ENCODE data around the gene ATP8A2. TPM values are rescaled to one million over a fixed set of nuclear protein-coding genes. Genes with fewer than 3 reads are reported as not detected.

Gene ATP8A2
- total RNA-seq, 1 experiment from 2014 or later, result not detected

DNA sequence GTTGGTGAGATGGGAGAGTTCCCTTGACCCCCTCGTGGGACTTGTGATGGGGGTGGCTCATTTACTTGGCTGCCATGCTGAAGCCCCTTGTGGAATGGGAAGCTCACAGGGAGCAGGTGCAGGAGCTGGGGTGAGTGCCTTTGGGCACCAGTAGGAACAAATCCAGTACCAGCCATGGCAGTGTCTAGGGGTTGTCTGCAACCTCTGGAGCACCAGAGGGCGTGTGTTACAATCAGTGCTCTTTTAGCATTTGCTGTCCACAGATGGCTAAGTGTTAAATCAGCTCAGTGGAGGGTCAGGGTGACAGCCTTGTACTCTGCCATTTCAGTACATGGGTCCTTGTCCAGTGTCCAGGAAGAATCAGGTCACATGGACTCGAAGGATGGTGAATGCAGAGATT is 75.6 kb downstream of the ATP8A2 start:
- no peaks in the 10 kb centered on the region for H3K9me3 ChIP-seq (ENCODE audit: insufficient read depth, low read depth)
- POLR2A ChIA-PET (ENCODE audit: unreplicated experiment), result no interaction called here
- no peaks in the 10 kb centered on the region for H3K79me2 ChIP-seq (ENCODE audit: low read depth)
- no peak for DNase-seq
- H3K4me3 ChIP-seq, result no peak overlapping the region
- H3K9me2 ChIP-seq (ENCODE audit: insufficient read depth), result no peaks in the 10 kb centered on the region
- H3K36me3 ChIP-seq (ENCODE audit: low read depth), result no peaks in the 10 kb centered on the region
- intact Hi-C loops (cut with micrococcal nuclease; ENCODE audit: unreplicated experiment), result no loop called here
- no peak overlapping the region for H2AFZ ChIP-seq
- TF ChIP-seq, protein P1, sequence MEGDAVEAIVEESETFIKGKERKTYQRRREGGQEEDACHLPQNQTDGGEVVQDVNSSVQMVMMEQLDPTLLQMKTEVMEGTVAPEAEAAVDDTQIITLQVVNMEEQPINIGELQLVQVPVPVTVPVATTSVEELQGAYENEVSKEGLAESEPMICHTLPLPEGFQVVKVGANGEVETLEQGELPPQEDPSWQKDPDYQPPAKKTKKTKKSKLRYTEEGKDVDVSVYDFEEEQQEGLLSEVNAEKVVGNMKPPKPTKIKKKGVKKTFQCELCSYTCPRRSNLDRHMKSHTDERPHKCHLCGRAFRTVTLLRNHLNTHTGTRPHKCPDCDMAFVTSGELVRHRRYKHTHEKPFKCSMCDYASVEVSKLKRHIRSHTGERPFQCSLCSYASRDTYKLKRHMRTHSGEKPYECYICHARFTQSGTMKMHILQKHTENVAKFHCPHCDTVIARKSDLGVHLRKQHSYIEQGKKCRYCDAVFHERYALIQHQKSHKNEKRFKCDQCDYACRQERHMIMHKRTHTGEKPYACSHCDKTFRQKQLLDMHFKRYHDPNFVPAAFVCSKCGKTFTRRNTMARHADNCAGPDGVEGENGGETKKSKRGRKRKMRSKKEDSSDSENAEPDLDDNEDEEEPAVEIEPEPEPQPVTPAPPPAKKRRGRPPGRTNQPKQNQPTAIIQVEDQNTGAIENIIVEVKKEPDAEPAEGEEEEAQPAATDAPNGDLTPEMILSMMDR (conservative IDR thresholded peaks at IDR 0.05), result no peak
- no peak for TF ChIP-seq EZH2 (IDR thresholded peaks at IDR 0.05; ENCODE audit: low read depth)
- H4K20me1 ChIP-seq (ENCODE audit: insufficient read depth), result no peaks in the 10 kb centered on the region
- H3F3A ChIP-seq (ENCODE audit: insufficient read depth, low read depth), result no peaks in the 10 kb centered on the region
- no peaks in the 10 kb centered on the region for H3K4me1 ChIP-seq (replicated peaks; ENCODE audit: insufficient read depth)
- no TSS peak for BruUV-seq (replicated peaks)
- CTCF ChIA-PET, result no interaction called here
- peaks cover 77% of the 10 kb centered on the region for H3K27me3 ChIP-seq (ENCODE audit: insufficient read depth, low read depth)
- no peak overlapping the region for H3K27ac ChIP-seq
- no peak overlapping the region for H3K4me2 ChIP-seq

DNA sequence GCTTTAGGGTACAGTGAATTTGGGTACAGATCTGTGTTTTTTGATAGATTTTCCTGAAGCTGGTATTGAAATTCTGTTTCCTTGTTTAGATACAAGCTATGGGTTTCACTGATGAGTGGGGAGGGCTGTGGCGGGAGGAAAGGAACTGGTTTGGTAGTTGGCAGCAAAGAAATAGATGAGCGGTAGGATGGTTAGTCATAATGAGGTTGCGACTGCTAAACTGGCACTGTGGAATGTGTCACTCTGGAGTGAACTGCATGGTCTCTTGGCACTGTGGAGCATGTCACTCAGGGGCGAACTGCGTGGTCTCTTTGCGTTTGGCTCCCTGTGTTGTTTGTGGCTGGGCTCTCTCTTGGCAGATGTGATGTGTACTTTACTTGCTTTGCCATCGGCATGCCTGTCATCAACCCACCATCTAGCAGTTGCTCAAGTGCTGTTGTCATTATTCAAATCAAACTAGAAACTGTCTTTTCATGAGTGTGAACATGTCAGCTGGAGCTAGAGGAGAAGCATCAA is 82.1 kb downstream of the ATP8A2 start:
- H3K36me3 ChIP-seq (ENCODE audit: low read depth), result no peaks in the 10 kb centered on the region
- POLR2A ChIA-PET (ENCODE audit: unreplicated experiment), result no interaction called here
- no peak overlapping the region for H3K27ac ChIP-seq
- no peak overlapping the region for H3K4me3 ChIP-seq
- no peak overlapping the region for H3K4me2 ChIP-seq
- no peak overlapping the region for H2AFZ ChIP-seq
- BruUV-seq (replicated peaks), result no TSS peak
- TF ChIP-seq, protein P1 (conservative IDR thresholded peaks at IDR 0.05), result no peak
- no peak for TF ChIP-seq EZH2 (IDR thresholded peaks at IDR 0.05; ENCODE audit: low read depth)
- no peaks in the 10 kb centered on the region for H4K20me1 ChIP-seq (ENCODE audit: insufficient read depth)
- no peaks in the 10 kb centered on the region for H3K9me3 ChIP-seq (ENCODE audit: insufficient read depth, low read depth)
- H3F3A ChIP-seq (ENCODE audit: insufficient read depth, low read depth), result no peaks in the 10 kb centered on the region
- no peaks in the 10 kb centered on the region for H3K4me1 ChIP-seq (replicated peaks; ENCODE audit: insufficient read depth)
- no peaks in the 10 kb centered on the region for H3K79me2 ChIP-seq (ENCODE audit: low read depth)
- DNase-seq, result no peak
- peaks cover 84% of the 10 kb centered on the region for H3K27me3 ChIP-seq (ENCODE audit: insufficient read depth, low read depth)
- CTCF ChIA-PET, result no interaction called here
- no peaks in the 10 kb centered on the region for H3K9me2 ChIP-seq (ENCODE audit: insufficient read depth)
- intact Hi-C loops (cut with micrococcal nuclease; ENCODE audit: unreplicated experiment), result no loop called here

DNA sequence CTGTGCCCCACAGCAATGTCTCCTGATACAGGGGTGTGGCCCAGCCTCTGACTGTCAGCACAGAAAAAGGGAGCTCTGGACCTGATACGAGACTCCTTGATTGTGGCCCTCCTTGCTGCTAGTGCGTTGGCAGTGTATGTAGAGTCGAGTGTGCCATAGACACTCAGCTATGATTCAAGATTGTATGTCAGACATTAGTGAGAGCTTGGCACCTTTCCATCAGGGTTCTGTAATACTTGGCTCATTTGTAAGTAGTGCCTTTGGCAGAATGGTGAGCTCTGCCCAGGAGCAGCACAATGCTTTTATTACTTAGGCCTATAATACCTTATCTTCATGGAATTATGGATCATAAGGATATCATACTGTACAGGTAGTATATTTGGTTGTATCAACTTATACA is 83.4 kb downstream of the ATP8A2 start:
- DNase-seq, result no peak
- H3K36me3 ChIP-seq (ENCODE audit: low read depth), result no peaks in the 10 kb centered on the region
- no peak overlapping the region for H3K27ac ChIP-seq
- no peak for TF ChIP-seq EZH2 (IDR thresholded peaks at IDR 0.05; ENCODE audit: low read depth)
- TF ChIP-seq, protein P1 (conservative IDR thresholded peaks at IDR 0.05), result no peak
- H3K4me1 ChIP-seq (replicated peaks; ENCODE audit: insufficient read depth), result no peaks in the 10 kb centered on the region
- H4K20me1 ChIP-seq (ENCODE audit: insufficient read depth), result no peaks in the 10 kb centered on the region
- H3K79me2 ChIP-seq (ENCODE audit: low read depth), result no peaks in the 10 kb centered on the region
- no peak overlapping the region for H3K4me2 ChIP-seq
- no peaks in the 10 kb centered on the region for H3F3A ChIP-seq (ENCODE audit: insufficient read depth, low read depth)
- BruUV-seq (replicated peaks), result no TSS peak
- no peak overlapping the region for H3K4me3 ChIP-seq
- CTCF ChIA-PET, result no interaction called here
- POLR2A ChIA-PET (ENCODE audit: unreplicated experiment), result no interaction called here
- no peaks in the 10 kb centered on the region for H3K9me2 ChIP-seq (ENCODE audit: insufficient read depth)
- H2AFZ ChIP-seq, result no peak overlapping the region
- no peaks in the 10 kb centered on the region for H3K9me3 ChIP-seq (ENCODE audit: insufficient read depth, low read depth)
- H3K27me3 ChIP-seq (ENCODE audit: insufficient read depth, low read depth), result peaks cover 71% of the 10 kb centered on the region
- intact Hi-C loops (cut with micrococcal nuclease; ENCODE audit: unreplicated experiment), result no loop called here
